Prostate gland (tissue), 2 donors: ENCODE data around the gene RGCC.

Source experiments
- CTCF ChIP-seq, 4 experiments: fragments of 200-600 bp in 2 of 4; fragments of 450-650 bp in 2 of 4; sonication (generic) in 2 of 4; IDR thresholded peaks; 1 replicate in 3 of 4; 2 replicates in 1 of 4; pipeline ENCODE4 v1.5.1; 2016 to 2019; ENCODE audit warnings: antibody characterized with exemption in 4 of 4, mild to moderate bottlenecking in 2 of 4, moderate library complexity in 2 of 4
- POLR2A ChIP-seq: fragments of 450-650 bp; IDR thresholded peaks from one replicate; pipeline ENCODE4 v1.6.1; 2016; ENCODE audit warnings: antibody characterized with exemption, mild to moderate bottlenecking

- TF ChIP-seq CTCF (IDR thresholded peaks at IDR 0.05) (no peak), POLR2A (no peak)
These were observed 44.7 kb downstream of the RGCC start for GRCh38 chr13:41502031-41502430.
